Thymus (tissue), 11 donors: Measurements from ENCODE around the gene ABI3. TPM values are rescaled to one million over a fixed set of nuclear protein-coding genes. Genes with fewer than 3 reads are reported as not detected.
"Not testable (repeated sequence)": the region's sequence is repeated elsewhere in the genome, so short reads cannot be mapped to it uniquely, and the experiment has no call there.

ENCODE experiments used
- DNase-seq, 9 donors: peaks; one replicate each; pipeline ENCODE4 v3.0.0-alpha.2; 2013; ENCODE audit warnings: low spot score in 9 of 9, low read depth in 6 of 9, missing footprints in 1 of 9
- H3K27ac ChIP-seq, 2 donors: one replicate each; pipeline ENCODE4 v1.5.1; 2013; ENCODE audit warnings: control low read depth in 1 of 2, low read depth in 1 of 2, low read length in 1 of 2, mild to moderate bottlenecking in 1 of 2, moderate library complexity in 1 of 2
- H3K27me3 ChIP-seq, 2 donors: one replicate each; pipeline ENCODE4 v1.5.1; 2013; ENCODE audit warnings: low read length in 1 of 2; ENCODE audit not compliant: control insufficient read depth in 2 of 2, insufficient read depth in 1 of 2
- H3K36me3 ChIP-seq, 2 donors: one replicate each; pipeline ENCODE4 v1.5.1; 2013; ENCODE audit warnings: low read length in 1 of 2, mild to moderate bottlenecking in 1 of 2, moderate library complexity in 1 of 2; ENCODE audit not compliant: control insufficient read depth in 2 of 2, insufficient read depth in 2 of 2
- H3K4me1 ChIP-seq, 2 donors: one replicate each; pipeline ENCODE4 v1.5.1; 2013; ENCODE audit warnings: low read length in 2 of 2; ENCODE audit not compliant: control insufficient read depth in 2 of 2, insufficient read depth in 2 of 2
- H3K4me3 ChIP-seq, 2 donors: one replicate each; pipeline ENCODE4 v1.5.1; 2013; ENCODE audit warnings: low read length in 2 of 2, control low read depth in 1 of 2, mild to moderate bottlenecking in 1 of 2
- H3K9me3 ChIP-seq, 2 donors: one replicate each; pipeline ENCODE4 v1.5.1; 2013; ENCODE audit warnings: low read length in 1 of 2, mild to moderate bottlenecking in 1 of 2; ENCODE audit not compliant: control insufficient read depth in 2 of 2, insufficient read depth in 1 of 2
- WGBS: extraction: QIAGEN DNeasy Blood & Tissue Kit; methylation state at CpG from one replicate; pipeline ENCODE4 v1.1.7; 2013; 5-methylcytosine and 5-hydroxymethylcytosine counted together
- polyA plus RNA-seq: library from polyadenylated mRNA; stranded (reverse); fragments of 200-250 nt; gene quantifications from one replicate; pipeline ENCODE4 v1.2.3, GENCODE V29; 2013
- total RNA-seq: library from RNA; stranded (reverse); fragments of 120-200 nt; gene quantifications from one replicate; pipeline ENCODE4 v1.2.4, GENCODE V29; 2013
- donor health status: healthy.

The ABI3 gene
- total and polyA plus RNA-seq, 2 donors: 12.6 to 13.4 TPM

DNA sequence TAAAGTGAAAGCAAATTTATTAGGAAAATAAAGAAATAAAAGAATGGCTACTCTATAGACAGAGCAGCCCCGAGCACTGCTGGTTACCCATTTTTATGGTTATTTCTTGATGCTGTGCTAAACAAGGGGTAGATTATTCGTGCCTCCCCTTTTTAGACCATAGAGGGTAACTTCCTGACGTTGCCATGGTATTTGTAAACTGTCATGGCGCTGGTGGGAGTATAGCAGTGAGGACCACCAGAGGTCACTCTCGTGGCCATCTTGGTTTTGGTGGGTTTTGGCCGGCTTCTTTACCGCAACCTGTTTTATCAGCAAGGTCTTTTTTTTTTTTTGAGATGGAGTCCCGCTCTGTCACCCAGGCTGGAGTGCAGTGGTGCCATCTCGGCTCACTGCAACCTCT is 51.0 kb downstream of the ABI3 start:
- peaks cover 23 to 47% of the 10 kb centered on the region in 2 donors for H3K27me3 ChIP-seq
- H3K9me3 ChIP-seq, H3K4me1 ChIP-seq, DNase-seq, H3K4me3 ChIP-seq, H3K36me3 ChIP-seq, H3K27ac ChIP-seq: not testable (repeated sequence)
- WGBS: 94% methylated on average over 9 of the region's 9 CpGs

DNA sequence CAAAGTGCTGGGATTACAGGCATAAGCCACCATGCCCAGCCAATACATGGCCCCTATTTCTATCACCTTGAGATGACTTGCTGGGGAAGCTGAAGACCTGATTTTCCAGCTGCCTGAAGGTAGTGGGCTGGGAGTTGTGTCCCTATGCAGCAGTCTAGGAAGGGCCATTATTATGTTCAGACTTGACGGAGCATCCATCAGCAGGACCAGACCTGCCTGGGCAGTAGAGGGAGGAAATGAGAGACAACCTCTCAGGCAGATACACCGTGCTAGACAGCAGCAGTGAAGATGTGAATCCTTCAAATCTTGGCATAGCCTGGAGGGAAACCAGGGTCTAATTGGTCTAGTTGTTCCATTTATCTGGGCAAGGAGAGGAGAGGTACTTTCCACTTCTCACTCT is 55.7 kb downstream of the ABI3 start:
- Histone ChIP-seq H3K4me1 (no peaks in the 10 kb centered on the region), H3K27me3 (peaks cover 1 to 11% of the 10 kb centered on the region in 2 donors), H3K36me3 (no peaks in the 10 kb centered on the region), H3K9me3 (no peaks in the 10 kb centered on the region), H3K27ac (no peak overlapping the region), H3K4me3 (no peak overlapping the region)
- peak in 1 of 9 donors; percentile 6 for DNase-seq
- WGBS: 95% methylated on average over 2 of the region's 2 CpGs

DNA sequence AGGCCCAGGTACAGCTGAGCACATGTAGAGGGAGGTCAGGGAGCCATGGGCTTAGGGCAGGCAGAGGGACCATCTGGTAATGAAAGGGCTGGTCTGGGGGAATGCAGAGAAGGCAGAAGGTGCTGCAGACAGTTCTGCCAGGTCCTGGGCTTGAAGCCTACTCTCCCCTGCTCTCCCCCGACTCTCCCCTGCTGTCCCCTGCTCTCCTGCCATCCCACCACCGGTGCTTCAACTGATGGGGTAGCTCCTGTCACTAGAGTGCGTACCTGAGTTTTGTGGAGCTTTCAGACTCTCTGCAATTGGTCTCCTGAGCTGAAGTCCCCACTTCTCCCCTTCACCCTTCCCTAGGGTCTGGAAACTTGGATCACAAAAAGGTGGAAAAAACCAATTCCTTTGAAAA is 57.4 kb downstream of the ABI3 start:
- H3K27me3 ChIP-seq: no peaks in the 10 kb centered on the region
- no peaks in the 10 kb centered on the region for H3K4me1 ChIP-seq
- no peak overlapping the region for H3K27ac ChIP-seq
- no peak for DNase-seq
- 88% methylated on average over 3 of the region's 3 CpGs for WGBS
- no peaks in the 10 kb centered on the region for H3K9me3 ChIP-seq
- H3K4me3 ChIP-seq: no peak overlapping the region
- no peaks in the 10 kb centered on the region for H3K36me3 ChIP-seq

DNA sequence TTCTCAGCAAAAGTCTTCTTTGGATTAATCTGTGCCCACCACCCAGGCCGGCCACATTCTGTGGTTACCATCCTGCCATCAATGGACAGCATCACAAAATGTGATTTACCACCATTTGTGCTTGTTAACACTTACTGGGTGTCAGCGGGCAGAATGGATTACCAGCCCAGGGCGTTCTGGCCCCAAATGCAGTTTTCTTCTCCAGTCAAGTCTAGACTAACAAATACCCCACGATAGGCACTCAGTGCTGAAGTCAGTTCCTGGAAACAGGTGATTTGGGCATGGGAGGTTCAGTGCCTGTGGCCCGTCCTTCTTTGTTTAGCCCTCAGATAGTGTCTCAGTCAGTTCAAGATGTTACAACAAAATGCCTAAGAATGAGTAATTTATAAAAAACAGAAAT is 58.8 kb downstream of the ABI3 start:
- Histone ChIP-seq H3K4me3 (no peak overlapping the region), H3K27ac (no peak overlapping the region), H3K4me1 (no peaks in the 10 kb centered on the region), H3K27me3 (no peaks in the 10 kb centered on the region), H3K9me3 (no peaks in the 10 kb centered on the region), H3K36me3 (no peaks in the 10 kb centered on the region)
- DNase-seq: no peak
- WGBS: 95% methylated on average over 5 of the region's 5 CpGs

Other genes with a start within 250 kb of the ABI3 start
- gene GIP, start 242.1 kb upstream of the ABI3 start, total RNA-seq: 0.57 TPM
- gene GIP, start 242.1 kb upstream of the ABI3 start, polyA plus RNA-seq: 1.9 TPM
- 10.9 TPM for gene IGF2BP1, start 213.3 kb upstream of the ABI3 start, total RNA-seq
- 0.07 TPM for gene IGF2BP1, start 213.3 kb upstream of the ABI3 start, polyA plus RNA-seq
- gene B4GALNT2, start 77.9 kb upstream of the ABI3 start, total RNA-seq: 0.05 TPM
- 0.02 TPM for gene B4GALNT2, start 77.9 kb upstream of the ABI3 start, polyA plus RNA-seq
- gene GNGT2, start 133 bp upstream of the ABI3 start, total RNA-seq: 6.9 TPM
- gene GNGT2, start 133 bp upstream of the ABI3 start, polyA plus RNA-seq: 10.8 TPM
- 1.8 TPM for gene PHOSPHO1, start 20.1 kb downstream of the ABI3 start, total RNA-seq
- gene PHOSPHO1, start 20.1 kb downstream of the ABI3 start, polyA plus RNA-seq: 0.50 TPM
- 17.8 TPM for gene ZNF652, start 151.5 kb downstream of the ABI3 start, total RNA-seq
- 32.0 TPM for gene ZNF652, start 151.5 kb downstream of the ABI3 start, polyA plus RNA-seq
- 98.4 TPM for gene PHB1, start 204.2 kb downstream of the ABI3 start, total RNA-seq
- 59.9 TPM for gene PHB1, start 204.2 kb downstream of the ABI3 start, polyA plus RNA-seq